GM23338 (cell line): ENCODE data around the gene TXNRD1.

Source experiments
- CREB1 ChIP-seq: fragments of 250-450 bp; sonication (Bioruptor Pico); IDR thresholded peaks from 2 replicates; pipeline ENCODE4 v1.5.0; 2020; ENCODE audit warnings: low read depth, mild to moderate bottlenecking, moderate library complexity
- EZH2 ChIP-seq: fragments of 200-600 bp; sonication (generic); IDR thresholded peaks from one replicate; pipeline ENCODE4 v1.8.0; 2017; ENCODE audit warnings: antibody characterized with exemption, mild to moderate bottlenecking, low read depth; ENCODE audit not compliant: unreplicated experiment
- EZH2phosphoT487 ChIP-seq: fragments of 200-600 bp; sonication (generic); IDR thresholded peaks from one replicate; pipeline ENCODE4 v1.8.1; 2018; ENCODE audit warnings: antibody characterized with exemption; ENCODE audit not compliant: unreplicated experiment
- POLR2AphosphoS5 ChIP-seq: IDR thresholded peaks from 2 replicates; pipeline ENCODE4 v1.6.1; 2016; ENCODE audit warnings: antibody characterized with exemption, low read depth
- TF ChIP-seq, protein P1 (sequence below), 2 experiments: fragments of 200-600 bp in 1 of 2; sonication (generic) in 1 of 2; conservative IDR thresholded peaks; 2 replicates each; pipeline versions ENCODE4 v1.5.1 to v1.6.1; 2016 to 2017; ENCODE audit warnings: antibody characterized with exemption in 2 of 2, low read depth in 2 of 2, mild to moderate bottlenecking in 2 of 2, moderate library complexity in 1 of 2

DNA sequence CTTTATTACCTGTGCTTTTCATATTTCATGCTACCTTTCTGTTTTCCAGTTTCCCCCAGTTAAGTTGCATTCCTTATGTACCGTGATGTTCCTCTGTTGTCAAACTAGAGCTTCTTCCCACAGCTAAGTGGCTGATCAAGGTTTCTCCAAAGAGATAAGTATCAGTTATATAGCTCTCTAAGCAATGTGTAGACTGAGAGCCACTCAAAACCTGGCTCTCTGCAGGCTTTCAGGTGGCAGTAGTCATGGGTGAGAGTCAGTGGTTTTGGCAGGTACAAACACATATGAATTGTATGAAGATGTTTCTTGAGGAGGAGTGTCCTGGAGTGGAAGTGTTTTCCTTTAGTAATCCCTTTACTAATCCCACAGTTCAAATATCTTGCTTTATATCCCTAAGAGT lies 28.4 kb downstream of the TXNRD1 start:
- TF ChIP-seq EZH2, result no peak
- TF ChIP-seq, protein P1, sequence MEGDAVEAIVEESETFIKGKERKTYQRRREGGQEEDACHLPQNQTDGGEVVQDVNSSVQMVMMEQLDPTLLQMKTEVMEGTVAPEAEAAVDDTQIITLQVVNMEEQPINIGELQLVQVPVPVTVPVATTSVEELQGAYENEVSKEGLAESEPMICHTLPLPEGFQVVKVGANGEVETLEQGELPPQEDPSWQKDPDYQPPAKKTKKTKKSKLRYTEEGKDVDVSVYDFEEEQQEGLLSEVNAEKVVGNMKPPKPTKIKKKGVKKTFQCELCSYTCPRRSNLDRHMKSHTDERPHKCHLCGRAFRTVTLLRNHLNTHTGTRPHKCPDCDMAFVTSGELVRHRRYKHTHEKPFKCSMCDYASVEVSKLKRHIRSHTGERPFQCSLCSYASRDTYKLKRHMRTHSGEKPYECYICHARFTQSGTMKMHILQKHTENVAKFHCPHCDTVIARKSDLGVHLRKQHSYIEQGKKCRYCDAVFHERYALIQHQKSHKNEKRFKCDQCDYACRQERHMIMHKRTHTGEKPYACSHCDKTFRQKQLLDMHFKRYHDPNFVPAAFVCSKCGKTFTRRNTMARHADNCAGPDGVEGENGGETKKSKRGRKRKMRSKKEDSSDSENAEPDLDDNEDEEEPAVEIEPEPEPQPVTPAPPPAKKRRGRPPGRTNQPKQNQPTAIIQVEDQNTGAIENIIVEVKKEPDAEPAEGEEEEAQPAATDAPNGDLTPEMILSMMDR (conservative IDR thresholded peaks at IDR 0.05; ENCODE audit: low read depth in 2 of 2), result no peak
- no peak for TF ChIP-seq EZH2phosphoT487
- no peak for TF ChIP-seq CREB1 (CRISPR knock-in tag)
- TF ChIP-seq POLR2AphosphoS5, result no peak
